Sciatic nerve (tissue), 2 donors: ENCODE results near the gene RAPGEF5. TPM values are rescaled to one million over a fixed set of nuclear protein-coding genes. Genes with fewer than 3 reads are reported as not detected.

ENCODE experiments used
- ATAC-seq: fragments of 200-7000 bp; cut with Tn5 transposase; one replicate; pipeline ENCODE4 v1.9.1; 2020; ENCODE audit warnings: mild to moderate bottlenecking, moderate library complexity
- DNase-seq: peaks from one replicate; pipeline ENCODE4 v3.0.0-alpha.2; 2020; ENCODE audit warnings: low spot score
- intact Hi-C: fragments of 100-400 bp; cut with DNase I; formaldehyde crosslinking; loops from one replicate; pipeline ENCODE4 v1.14.2; 2022
- total RNA-seq: library from RNA; stranded (reverse); fragmentation: NEBNext Ultra II Directional; extraction: Animal tissue kit (Norgen Biotek cat#: 25700); gene quantifications from one replicate; pipeline ENCODE4 v1.2.1, GENCODE V29; 2021
- donor health status: DM: no; HTN: no; CAD: no.
- donor health status: DM: no; HTN: no; CAD: no.

The RAPGEF5 gene
- total RNA-seq, 1 donor from 2014 or later, result 62.8 TPM

- ATAC-seq (no peak), DNase-seq (no peak)
- intact Hi-C loops, result no loop called here
Observed at GRCh38 chr7:22125436-22125835, 231.5 kb downstream of the RAPGEF5 start.

- DNase-seq, result no peak
- intact Hi-C loops, result no loop called here
- no peak for ATAC-seq
Observed at GRCh38 chr7:22124941-22125340, 232.0 kb downstream of the RAPGEF5 start.

- DNase-seq (no peak), ATAC-seq (peak; percentile 27)
- intact Hi-C loops, result no loop called here
Observed at GRCh38 chr7:22123139-22123538, 233.8 kb downstream of the RAPGEF5 start.

- intact Hi-C loops, result no loop called here
- no peak for DNase-seq
- peak; percentile 49 for ATAC-seq
Observed at GRCh38 chr7:22121702-22122474, 235.1 kb downstream of the RAPGEF5 start.

- DNase-seq (no peak), ATAC-seq (no peak)
- intact Hi-C loops, result no loop called here
Observed at GRCh38 chr7:22120391-22121053, 236.4 kb downstream of the RAPGEF5 start.

GRCh38 chr7:22117222-22117621, 239.7 kb downstream of the RAPGEF5 start:
- ATAC-seq (no peak), DNase-seq (no peak)
- intact Hi-C loops, result no loop called here

GRCh38 chr7:22116451-22117030, 240.4 kb downstream of the RAPGEF5 start:
- intact Hi-C loops, result no loop called here
- DNase-seq (no peak), ATAC-seq (no peak)

- intact Hi-C loops, result no loop called here
- no peak for ATAC-seq
- DNase-seq, result no peak
Observed at GRCh38 chr7:22115689-22116088, 241.3 kb downstream of the RAPGEF5 start.

GRCh38 chr7:22114440-22114981, 242.4 kb downstream of the RAPGEF5 start:
- DNase-seq (no peak), ATAC-seq (no peak)
- intact Hi-C loops, result no loop called here

- ATAC-seq, result no peak
- DNase-seq, result no peak
- intact Hi-C loops, result no loop called here
Observed at GRCh38 chr7:22113041-22113440, 243.9 kb downstream of the RAPGEF5 start.

- ATAC-seq, result no peak
- intact Hi-C loops, result no loop called here
- DNase-seq, result no peak
Observed at GRCh38 chr7:22111661-22112060, 245.3 kb downstream of the RAPGEF5 start.

GRCh38 chr7:22110881-22111280, 246.1 kb downstream of the RAPGEF5 start:
- DNase-seq (no peak), ATAC-seq (no peak)
- intact Hi-C loops, result no loop called here

GRCh38 chr7:22110227-22110839, 246.6 kb downstream of the RAPGEF5 start:
- DNase-seq, result peak; percentile 79
- peak; percentile 86 for ATAC-seq
- intact Hi-C loops, result no loop called here

- peak; percentile 14 for ATAC-seq
- no peak for DNase-seq
- intact Hi-C loops, result loop anchor here (5.0 kb wide), 1 partner anchor 378 kb away; no protein-coding TSS in a partner anchor
Observed at GRCh38 chr7:22109761-22110160, 247.2 kb downstream of the RAPGEF5 start.

GRCh38 chr7:22108151-22108845, 248.7 kb downstream of the RAPGEF5 start:
- ATAC-seq (peak; percentile 11), DNase-seq (no peak)
- intact Hi-C loops, result loop anchor here (5.0 kb wide), 1 partner anchor 379 kb away; no protein-coding TSS in a partner anchor

GRCh38 chr7:22105550-22105949, 251.4 kb downstream of the RAPGEF5 start:
- no peak for ATAC-seq
- intact Hi-C loops, result loop anchor here (5.0 kb wide), 1 partner anchor 382 kb away; no protein-coding TSS in a partner anchor
- no peak for DNase-seq

- ATAC-seq, result no peak
- DNase-seq, result no peak
- intact Hi-C loops, result no loop called here
Observed at GRCh38 chr7:22094413-22095342, 262.3 kb downstream of the RAPGEF5 start.

GRCh38 chr7:22093936-22094335, 263.0 kb downstream of the RAPGEF5 start:
- ATAC-seq (no peak), DNase-seq (no peak)
- intact Hi-C loops, result no loop called here
